ENCODE measurements around the gene C11orf16. TPM values are rescaled to one million over a fixed set of nuclear protein-coding genes. Genes with fewer than 3 reads are reported as not detected.

The C11orf16 gene
- total and polyA plus RNA-seq, 2 of the 4 experiments (the other 2 are of a cell fraction), result not detected

GRCh38 chr11:8937159-8937558 lies 4.4 kb upstream of the C11orf16 start:
- ATAC-seq (ENCODE audit: low read depth) (no peak), DNase-seq (no peak)
- Histone ChIP-seq H3K27ac (ENCODE audit: insufficient read depth, low read length) (no peak overlapping the region), H4K5ac (ENCODE audit: low read depth, low read length) (no peak overlapping the region), H2BK15ac (ENCODE audit: low read depth, low read length) (no peak overlapping the region), H3K9me3 (ENCODE audit: control insufficient read depth, insufficient read depth, low read length) (no peaks in the 10 kb centered on the region), H2AFZ (replicated peaks; ENCODE audit: low read length, poor library complexity) (no peak overlapping the region), H3K4me2 (ENCODE audit: low read depth, low read length) (no peak overlapping the region), H3K56ac (ENCODE audit: extremely low read depth, insufficient read depth, low read length) (no peak overlapping the region), H2BK120ac (ENCODE audit: low read depth, low read length) (no peak overlapping the region), H3K23ac (ENCODE audit: low read depth, low read length) (no peak overlapping the region), H4K91ac (ENCODE audit: insufficient read depth, low read depth, low read length) (no peak overlapping the region), H4K8ac (ENCODE audit: low read depth in 2 of 2, low read length in 2 of 2) (no peak overlapping the region), H3K9ac (ENCODE audit: low read depth, low read length) (no peak overlapping the region), H3K4me1 (ENCODE audit: control insufficient read depth, insufficient read depth, low read length) (peaks cover 8% of the 10 kb centered on the region), H3K9me1 (ENCODE audit: insufficient read depth, low read length) (0 out of 2 replicates have a peak, but pooled peaks cover 5% of the 10 kb centered on the region), H2AK5ac (ENCODE audit: low read depth, low read length) (peak overlapping the region; percentile 51; the same call in 1 of the 2 replicates), H3K36me3 (ENCODE audit: control insufficient read depth, insufficient read depth, low read length) (no peaks in the 10 kb centered on the region), H3K4ac (ENCODE audit: low read depth, low read length) (no peak overlapping the region), H2AK9ac (replicated peaks; ENCODE audit: low read depth, low read length, poor library complexity) (no peak overlapping the region), H3K4me3 (ENCODE audit: insufficient read depth, low read depth, low read length) (no peak overlapping the region), H3K27me3 (ENCODE audit: control insufficient read depth, insufficient read depth, low read length) (no peaks in the 10 kb centered on the region), H3K14ac (replicated peaks; ENCODE audit: low read depth, low read length) (no peak overlapping the region), H2BK5ac (ENCODE audit: low read depth, low read length, poor library complexity, severe bottlenecking) (no peak overlapping the region), H3K18ac (ENCODE audit: low read depth, low read length) (no peak overlapping the region), H3K79me1 (ENCODE audit: low read depth in 1 of 2, low read length in 2 of 2) (no peaks in the 10 kb centered on the region), H2BK20ac (ENCODE audit: low read depth, low read length) (no peak overlapping the region), H4K20me1 (ENCODE audit: insufficient read depth, low read length) (no peaks in the 10 kb centered on the region)
- WGBS, 2 experiments (ENCODE audit: extremely low coverage in 2 of 2, insufficient read length in 1 of 2), result 80% methylated on average over 2 of the region's 10 CpGs; no CpG with 5 or more reads in 1 of the 2 experiments
- in situ Hi-C loops (cut with MboI; ENCODE audit: low sequenced_read_pairs) (no loop called here), dilution Hi-C loops (cut with HindIII; ENCODE audit: low sequenced_read_pairs, unreplicated experiment) (no loop called here), intact Hi-C loops (cut with micrococcal nuclease) (no loop called here)
- no TSS peak for BruUV-seq (replicated peaks)
- TF ChIP-seq MXI1 (IDR thresholded peaks at IDR 0.05; ENCODE audit: borderline replicate concordance, low read depth, low read length) (no peak), USF2 (IDR thresholded peaks at IDR 0.05; ENCODE audit: low read depth, low read length) (no peak), FOS (IDR thresholded peaks at IDR 0.05; ENCODE audit: low read depth, low read length) (no peak), CTCF (conservative IDR thresholded peaks at IDR 0.05; ENCODE audit: low read depth, low read length) (no peak), MAFK (IDR thresholded peaks at IDR 0.05; ENCODE audit: low read depth, low read length) (no peak), RFX5 (IDR thresholded peaks at IDR 0.05; ENCODE audit: low read depth, low read length) (no peak), POLR2A (IDR thresholded peaks at IDR 0.05; ENCODE audit: low read depth, low read length) (no peak), CHD1 (IDR thresholded peaks at IDR 0.05; ENCODE audit: low read depth, low read length) (no peak), NFE2L2 (IDR thresholded peaks at IDR 0.05; ENCODE audit: low read depth, low read length) (no peak), CEBPB (IDR thresholded peaks at IDR 0.05; ENCODE audit: low read depth, low read length) (no peak), SMC3 (IDR thresholded peaks at IDR 0.05; ENCODE audit: low read depth, low read length) (no peak), ELK1 (IDR thresholded peaks at IDR 0.05; ENCODE audit: borderline replicate concordance, low read depth, low read length) (no peak), RCOR1 (IDR thresholded peaks at IDR 0.05; ENCODE audit: insufficient replicate concordance, low read length) (no peak), BHLHE40 (IDR thresholded peaks at IDR 0.05; ENCODE audit: low read depth, low read length) (no peak), RAD21 (IDR thresholded peaks at IDR 0.05; ENCODE audit: low read length) (no peak), MAZ (IDR thresholded peaks at IDR 0.05; ENCODE audit: borderline replicate concordance, low read depth, low read length) (no peak)
- ChIA-PET CTCF (no interaction called here), POLR2A (ENCODE audit: unreplicated experiment) (no interaction called here)

Data from IMR-90 (cell line).